Esophagus squamous epithelium (tissue), 5 donors: ENCODE results near the gene STAP2. TPM values are rescaled to one million over a fixed set of nuclear protein-coding genes. Genes with fewer than 3 reads are reported as not detected.

Source experiments
- DNase-seq: peaks from one replicate; lab custom pipeline; 2025; lab: John Stamatoyannopoulos, UW
- H3K27ac ChIP-seq, 4 donors: fragments of 200-600 bp; sonication (generic); one replicate each; pipeline ENCODE4 v1.5.1; 2016 to 2019; ENCODE audit warnings: mild to moderate bottlenecking in 1 of 4
- H3K27me3 ChIP-seq, 4 donors: fragments of 200-600 bp; sonication (generic); 1 replicate in 3 of 4; 2 replicates in 1 of 4; pipeline versions ENCODE4 v1.5.1 to v1.6.0; 2017 to 2021; ENCODE audit warnings: antibody characterized with exemption in 1 of 4
- H3K36me3 ChIP-seq, 3 donors: fragments of 200-600 bp; sonication (generic); one replicate each; pipeline ENCODE4 v1.5.1; 2016 to 2019
- H3K4me1 ChIP-seq, 3 donors: fragments of 200-600 bp; sonication (generic); one replicate each; pipeline ENCODE4 v1.5.1; 2017 to 2019
- H3K4me3 ChIP-seq, 4 donors: fragments of 200-600 bp; sonication (generic); 1 replicate in 3 of 4; 2 replicates in 1 of 4; pipeline ENCODE4 v1.5.1; 2016 to 2019; ENCODE audit warnings: mild to moderate bottlenecking in 2 of 4, moderate library complexity in 1 of 4
- H3K9me3 ChIP-seq, 3 donors: fragments of 200-600 bp; sonication (generic); one replicate each; pipeline ENCODE4 v1.5.1; 2016 to 2019
- CTCF ChIP-seq, 6 experiments: fragments of 450-650 bp in 4 of 6; fragments of 200-600 bp in 2 of 6; sonication (generic) in 2 of 6; IDR thresholded peaks; one replicate each; pipeline ENCODE4 v1.5.1; 2016 to 2019; ENCODE audit warnings: antibody characterized with exemption in 6 of 6, mild to moderate bottlenecking in 4 of 6, moderate library complexity in 4 of 6
- POLR2A ChIP-seq, 4 donors: fragments of 450-650 bp; IDR thresholded peaks; one replicate each; pipeline ENCODE4 v1.6.1; 2017; ENCODE audit warnings: antibody characterized with exemption in 4 of 4, mild to moderate bottlenecking in 4 of 4, moderate library complexity in 3 of 4
- WGBS, 2 donors: methylation state at CpG; one replicate each; pipeline ENCODE4 v1.1.5; 2018; 5-methylcytosine and 5-hydroxymethylcytosine counted together
- intact Hi-C: fragments of 100-400 bp; cut with DNase I; formaldehyde crosslinking; loops from one replicate; pipeline ENCODE4 v1.15.0; 2022
- total RNA-seq, 4 donors: library from RNA; depleted of rRNA; stranded (reverse); fragments of >200 nt; gene quantifications; one replicate each; pipeline ENCODE4 v1.1.0, GENCODE V29; 2016
- donor health status: DM: yes; HTN: yes; CAD: no.

STAP2 gene
- total RNA-seq, 4 donors from 2014 or later: 61.4 to 131 (median 82.5) TPM

- intact Hi-C loops: no loop called here
- Histone ChIP-seq H3K4me3 (no peak overlapping the region), H3K4me1 (no peaks in the 10 kb centered on the region), H3K27me3 (peaks cover 0 to 36% (median 0%) of the 10 kb centered on the region in 4 donors), H3K27ac (no peak overlapping the region), H3K9me3 (no peaks in the 10 kb centered on the region), H3K36me3 (no peaks in the 10 kb centered on the region)
- no peak for DNase-seq
- WGBS, 2 donors: 65 to 87% methylated on average over 6 to 8 of the region's 8 CpGs
- TF ChIP-seq CTCF (IDR thresholded peaks at IDR 0.05) (no peak), POLR2A (IDR thresholded peaks at IDR 0.05) (no peak)
Observed at GRCh38 chr19:4298810-4299550, 39.6 kb downstream of the STAP2 start.

- Histone ChIP-seq H3K27me3 (peaks cover 0 to 29% (median 0%) of the 10 kb centered on the region in 4 donors), H3K27ac (no peak overlapping the region), H3K36me3 (no peaks in the 10 kb centered on the region), H3K4me1 (no peaks in the 10 kb centered on the region), H3K4me3 (no peak overlapping the region), H3K9me3 (no peaks in the 10 kb centered on the region)
- no peak for TF ChIP-seq POLR2A (IDR thresholded peaks at IDR 0.05)
- DNase-seq: no peak
- intact Hi-C loops: no loop called here
- WGBS, 2 donors: 68 to 75% methylated on average over 15 to 17 of the region's 27 CpGs
Observed at GRCh38 chr19:4297901-4298809, 40.5 kb downstream of the STAP2 start.

- WGBS, 2 donors: 15 to 53% methylated on average over 4 to 9 of the region's 14 CpGs
- DNase-seq: no peak
Observed at GRCh38 chr19:4295972-4296771, 42.5 kb downstream of the STAP2 start.

GRCh38 chr19:4294389-4294788, 44.2 kb downstream of the STAP2 start:
- no peaks in the 10 kb centered on the region for H3K36me3 ChIP-seq
- intact Hi-C loops: no loop called here
- no peak overlapping the region for H3K27ac ChIP-seq
- WGBS, 2 donors: 38 to 42% methylated on average over 5 of the region's 10 CpGs
- no peaks in the 10 kb centered on the region for H3K4me1 ChIP-seq
- peaks cover 0 to 47% (median 0%) of the 10 kb centered on the region in 4 donors for H3K27me3 ChIP-seq
- no peak overlapping the region for H3K4me3 ChIP-seq
- no peaks in the 10 kb centered on the region for H3K9me3 ChIP-seq
- TF ChIP-seq POLR2A (IDR thresholded peaks at IDR 0.05): no peak
- TF ChIP-seq CTCF (IDR thresholded peaks at IDR 0.05): no peak
- DNase-seq: no peak

More at GRCh38 chr19:4295972-4296771, 42.5 kb downstream of the STAP2 start:
- intact Hi-C loops: no loop called here
- no peak overlapping the region for H3K4me3 ChIP-seq
- no peaks in the 10 kb centered on the region for H3K36me3 ChIP-seq
- H3K9me3 ChIP-seq: no peaks in the 10 kb centered on the region
- no peak overlapping the region for H3K27ac ChIP-seq
- no peak for TF ChIP-seq POLR2A (IDR thresholded peaks at IDR 0.05)
- no peak for TF ChIP-seq CTCF (IDR thresholded peaks at IDR 0.05)
- H3K4me1 ChIP-seq: no peaks in the 10 kb centered on the region
- peaks cover 0 to 35% (median 0%) of the 10 kb centered on the region in 4 donors for H3K27me3 ChIP-seq

- WGBS, 2 donors: 71 to 76% methylated on average over 6 to 8 of the region's 15 CpGs
- H3K27ac ChIP-seq: no peak overlapping the region
- no peaks in the 10 kb centered on the region for H3K9me3 ChIP-seq
- H3K4me1 ChIP-seq: no peaks in the 10 kb centered on the region
- no peaks in the 10 kb centered on the region for H3K36me3 ChIP-seq
- TF ChIP-seq CTCF (IDR thresholded peaks at IDR 0.05): no peak
- no peak for TF ChIP-seq POLR2A (IDR thresholded peaks at IDR 0.05)
- no peak for DNase-seq
- intact Hi-C loops: no loop called here
- peaks cover 0 to 47% (median 0%) of the 10 kb centered on the region in 4 donors for H3K27me3 ChIP-seq
- H3K4me3 ChIP-seq: no peak overlapping the region
Observed at GRCh38 chr19:4292515-4292914, 46.1 kb downstream of the STAP2 start.
